ENCODE results near the gene NPIPB2. TPM values are rescaled to one million over a fixed set of nuclear protein-coding genes. Genes with fewer than 3 reads are reported as not detected.

Gene NPIPB2
- total RNA-seq, 1 experiment from 2014 or later: 12.5 TPM

DNA sequence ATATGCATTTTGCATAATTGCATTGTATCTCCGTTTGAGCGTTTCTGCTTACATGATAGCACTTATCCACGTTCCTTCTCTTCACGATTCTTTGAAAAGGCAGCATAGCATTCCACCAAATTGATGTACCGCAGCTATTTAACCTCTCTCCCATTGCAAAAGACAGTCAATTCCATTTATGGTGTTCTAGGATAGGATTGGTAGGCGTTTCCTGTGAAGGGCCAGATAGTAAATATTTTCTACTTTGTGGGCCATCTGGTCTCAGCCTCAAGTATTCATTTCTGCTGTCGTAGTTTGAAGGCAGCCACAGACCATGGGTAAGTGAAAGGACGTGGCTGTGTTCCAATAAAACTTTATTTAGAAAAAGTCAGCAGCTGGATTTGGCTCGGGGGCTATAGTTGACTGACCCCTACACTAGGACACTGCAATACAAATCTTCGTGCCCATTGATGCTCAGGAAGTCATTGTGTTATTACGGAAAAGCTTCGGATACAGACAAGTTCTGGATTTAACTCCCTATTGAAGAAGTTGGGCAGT, 44.7 kb upstream of the NPIPB2 start:
- no peak overlapping the region for H3K56ac ChIP-seq (ENCODE audit: insufficient read length, low read depth, low read length)
- H3K79me2 ChIP-seq (ENCODE audit: insufficient read depth, low read length): no peaks in the 10 kb centered on the region
- Mint-ChIP-seq H3K27me3 (ENCODE audit: low read depth) (no peaks in the 10 kb centered on the region), H3K9me3 (no peaks in the 10 kb centered on the region), H3K27ac (no peak overlapping the region), H3K4me3 (no peak overlapping the region), H3K4me1 (peaks cover 0 to 7% of the 10 kb centered on the region in 2 experiments; a peak in 2 of 4 replicates), H3K36me3 (ENCODE audit: insufficient read depth in 1 of 3, low read depth in 3 of 3) (peaks cover 0 to 1% (median 0%) of the 10 kb centered on the region in 3 experiments; a peak in 1 of 7 replicates)
- H3K4ac ChIP-seq (ENCODE audit: low read depth, low read length): no peak overlapping the region
- no peak overlapping the region for H3T11ph ChIP-seq (ENCODE audit: low read length)
- H4K8ac ChIP-seq (replicated peaks; ENCODE audit: insufficient read length, low read depth, low read length): no peak overlapping the region
- H3K18ac ChIP-seq (ENCODE audit: insufficient read length, low read depth, low read length): no peak overlapping the region
- DNase-seq: no peak
- H2BK12ac ChIP-seq (ENCODE audit: insufficient read length, low read depth, low read length): no peak overlapping the region
- H3K79me1 ChIP-seq (ENCODE audit: insufficient read depth, low read depth, low read length, poor library complexity, severe bottlenecking): no peaks in the 10 kb centered on the region
- H4K5ac ChIP-seq (ENCODE audit: insufficient read length, low read depth, low read length): no peak overlapping the region
- no peak overlapping the region for H3K4me2 ChIP-seq (ENCODE audit: insufficient read depth, insufficient read length, low read length)
- WGBS (ENCODE audit: extremely low coverage, insufficient read length, low lambda C conversion rate): no CpG with 5 or more reads among the region's 12 CpGs
- H3K9ac ChIP-seq (ENCODE audit: extremely low read depth, insufficient read length, low read length): no peak overlapping the region
- H3K23ac ChIP-seq (ENCODE audit: insufficient read length, low read depth, low read length): no peak overlapping the region
- no peak overlapping the region for H3K27ac ChIP-seq (ENCODE audit: insufficient read length, low read depth, low read length)
- no peaks in the 10 kb centered on the region for H3K9me3 ChIP-seq (ENCODE audit: control insufficient read depth, low read depth, low read length)
- H2AK5ac ChIP-seq (ENCODE audit: insufficient read length, low read length): no peak overlapping the region
- no peak overlapping the region for H3K14ac ChIP-seq (ENCODE audit: insufficient read depth, low read length)
- no peaks in the 10 kb centered on the region for H3K23me2 ChIP-seq (ENCODE audit: insufficient read length, low read depth, low read length, poor library complexity, severe bottlenecking)
- H2BK120ac ChIP-seq (ENCODE audit: low read depth, low read length, poor library complexity, severe bottlenecking): no peak overlapping the region
- TF ChIP-seq, protein P1, sequence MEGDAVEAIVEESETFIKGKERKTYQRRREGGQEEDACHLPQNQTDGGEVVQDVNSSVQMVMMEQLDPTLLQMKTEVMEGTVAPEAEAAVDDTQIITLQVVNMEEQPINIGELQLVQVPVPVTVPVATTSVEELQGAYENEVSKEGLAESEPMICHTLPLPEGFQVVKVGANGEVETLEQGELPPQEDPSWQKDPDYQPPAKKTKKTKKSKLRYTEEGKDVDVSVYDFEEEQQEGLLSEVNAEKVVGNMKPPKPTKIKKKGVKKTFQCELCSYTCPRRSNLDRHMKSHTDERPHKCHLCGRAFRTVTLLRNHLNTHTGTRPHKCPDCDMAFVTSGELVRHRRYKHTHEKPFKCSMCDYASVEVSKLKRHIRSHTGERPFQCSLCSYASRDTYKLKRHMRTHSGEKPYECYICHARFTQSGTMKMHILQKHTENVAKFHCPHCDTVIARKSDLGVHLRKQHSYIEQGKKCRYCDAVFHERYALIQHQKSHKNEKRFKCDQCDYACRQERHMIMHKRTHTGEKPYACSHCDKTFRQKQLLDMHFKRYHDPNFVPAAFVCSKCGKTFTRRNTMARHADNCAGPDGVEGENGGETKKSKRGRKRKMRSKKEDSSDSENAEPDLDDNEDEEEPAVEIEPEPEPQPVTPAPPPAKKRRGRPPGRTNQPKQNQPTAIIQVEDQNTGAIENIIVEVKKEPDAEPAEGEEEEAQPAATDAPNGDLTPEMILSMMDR (conservative IDR thresholded peaks at IDR 0.05): no peak
- H4K91ac ChIP-seq (ENCODE audit: insufficient read length, low read depth, low read length): no peak overlapping the region
- H2BK20ac ChIP-seq (ENCODE audit: low read depth, low read length, poor library complexity, severe bottlenecking): no peak overlapping the region
- H2BK15ac ChIP-seq (ENCODE audit: low read depth, low read length): no peak overlapping the region
- no peaks in the 10 kb centered on the region for H4K20me1 ChIP-seq (ENCODE audit: control insufficient read depth, insufficient read depth, insufficient read length)
- no peaks in the 10 kb centered on the region for H3K4me1 ChIP-seq (ENCODE audit: insufficient read depth, low read length)
- no peak overlapping the region for H2BK5ac ChIP-seq (ENCODE audit: insufficient read length, low read length)
- no peak overlapping the region for H2AFZ ChIP-seq (ENCODE audit: low read length)
- H3K27me3 ChIP-seq (ENCODE audit: insufficient read depth, low read length): no peaks in the 10 kb centered on the region
